ENCODE measurements around the gene PCID2. TPM values are rescaled to one million over a fixed set of nuclear protein-coding genes. Genes with fewer than 3 reads are reported as not detected.

Gene PCID2
- total and polyA plus RNA-seq, 2 of the 13 experiments (the other 11 are each of a cell fraction or from before 2014, with no cell fraction given) = 65.0 to 111 TPM

DNA sequence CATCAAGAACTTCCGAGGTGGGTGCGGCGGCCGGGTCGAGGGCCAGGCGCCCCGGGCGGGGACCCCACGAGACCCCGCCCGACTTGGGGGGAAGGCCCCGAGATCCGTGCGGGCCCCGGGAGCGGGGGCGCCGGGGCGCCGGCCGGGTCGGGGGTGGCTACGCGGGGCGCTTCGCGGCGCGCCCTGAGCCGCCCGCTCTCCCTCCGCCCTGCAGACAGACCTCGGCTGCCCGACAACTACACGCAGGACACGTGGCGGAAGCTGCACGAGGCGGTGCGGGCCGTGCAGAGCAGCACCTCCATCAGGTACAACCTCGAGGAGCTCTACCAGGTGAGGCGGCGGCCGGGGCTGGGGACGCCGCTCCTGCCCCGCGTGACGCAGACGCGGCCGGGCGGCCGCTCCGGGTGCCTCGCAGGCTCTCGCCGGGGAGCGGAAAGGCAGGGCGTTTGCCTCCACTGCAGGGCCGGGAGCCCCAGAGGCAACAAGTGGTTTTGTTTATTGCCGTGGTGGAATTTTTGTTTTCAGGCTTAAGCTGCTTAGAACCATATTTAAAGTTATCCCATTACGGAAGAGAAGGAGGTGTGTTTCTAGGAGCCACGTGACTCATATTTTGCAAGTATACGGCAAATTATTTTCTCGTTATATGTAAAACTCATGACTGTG lies 1.4 kb upstream of the PCID2 start:
- Histone ChIP-seq H3K4me1 (ENCODE audit: insufficient read depth, low read length) (peaks cover 74% of the 10 kb centered on the region), H4K20me1 (ENCODE audit: insufficient read depth, low read length) (peaks cover 40% of the 10 kb centered on the region), H3K9ac (ENCODE audit: insufficient read depth, low read depth, low read length) (peak overlapping the region; percentile 96), H3K4me3 (replicated peaks in 1 of 3; ENCODE audit: insufficient read depth in 1 of 3, low read depth in 2 of 3, low read length in 3 of 3) (peak overlapping the region; percentile 83 to 96 (median 83)), H3K79me2 (ENCODE audit: insufficient read depth, low read length) (peaks cover 87% of the 10 kb centered on the region), H3K9me3 (ENCODE audit: low read length) (no peaks in the 10 kb centered on the region), H3K4me2 (ENCODE audit: low read depth, low read length) (peak overlapping the region; percentile 82), H3K36me3 (replicated peaks in 1 of 2; ENCODE audit: control insufficient read depth in 1 of 2, insufficient read depth in 2 of 2, low read length in 2 of 2) (peaks cover 0 to 33% of the 10 kb centered on the region in 2 experiments; a peak in 2 of 5 replicates), H2AFZ (ENCODE audit: low read length) (no peak overlapping the region), H3K27me3 (ENCODE audit: control insufficient read depth in 1 of 2, insufficient read depth in 2 of 2, low read length in 2 of 2) (no peaks in the 10 kb centered on the region), H3K27ac (ENCODE audit: extremely low read length, insufficient read depth, low read length) (peak overlapping the region; percentile 77)
- no TSS peak for BruUV-seq (replicated peaks)
- peak; percentile 32 for DNase-seq (ENCODE audit: low spot score)
- WGBS (ENCODE audit: low lambda C conversion rate) = 1% methylated on average over 16 of the region's 67 CpGs
- CTCF ChIA-PET (ENCODE audit: low intra/inter-chr PET ratio, low total read pairs) = no interaction called here
- POLR2A ChIA-PET = interaction anchor here (0.5 to 2.9 kb wide), 19 partner anchors 8 to 267 kb away, joined by 3 to 25 read pairs (median 5); partner anchors contain the start of genes F10, F7 and PROZ
- intact Hi-C loops (cut with micrococcal nuclease; ENCODE audit: unreplicated experiment) (loop anchor here (2.0 to 5.0 kb wide), 2 partner anchors 53 to 87 kb away; partner anchors contain the start of genes F10 and PROZ), in situ Hi-C loops (cut with HindIII; ENCODE audit: extremely low pct_ligation_motif_present, low pct_unique_long_range_greater_than_20kb) (no loop called here)
- ATAC-seq = peak; percentile 14
- FAIRE-seq = peak; percentile 43
- TF ChIP-seq GTF2F1 (IDR thresholded peaks at IDR 0.05; ENCODE audit: low read length) (no peak), BHLHE40 (IDR thresholded peaks at IDR 0.05; ENCODE audit: low read length) (peak; percentile 51; the same call in 1 of the 2 replicates), HES4 (CRISPR knock-in tag; IDR thresholded peaks at IDR 0.05; ENCODE audit: borderline replicate concordance) (peak; percentile 87; the same call in 1 of the 2 replicates), NKX3-1 (CRISPR knock-in tag; IDR thresholded peaks at IDR 0.05) (peak; percentile 90), ATAD3A (CRISPR knock-in tag; IDR thresholded peaks at IDR 0.05) (no peak), ZNF839 (CRISPR knock-in tag; IDR thresholded peaks at IDR 0.05; ENCODE audit: borderline replicate concordance) (0 out of 2 replicates have a peak, but pooled peaks have one; percentile 57), U2AF1 (optimal IDR thresholded peaks at IDR 0.05; ENCODE audit: low read depth, low read length) (no peak), NFE2L1 (CRISPR knock-in tag; IDR thresholded peaks at IDR 0.05; ENCODE audit: borderline replicate concordance) (no peak), CENPT (CRISPR knock-in tag; IDR thresholded peaks at IDR 0.05; ENCODE audit: low read depth) (peak; percentile 40; the same call in 1 of the 2 replicates), KDM5B (CRISPR knock-in tag; IDR thresholded peaks at IDR 0.05; ENCODE audit: borderline replicate concordance) (peak; percentile 94), SALL1 (CRISPR knock-in tag; IDR thresholded peaks at IDR 0.05) (peak; percentile 86), NFKBIZ (CRISPR knock-in tag; IDR thresholded peaks at IDR 0.05) (0 out of 2 replicates have a peak, but pooled peaks have one; percentile 58), ZMYM4 (CRISPR knock-in tag; IDR thresholded peaks at IDR 0.05) (peak; percentile 47; the same call in 1 of the 2 replicates), ZFP82 (CRISPR knock-in tag; IDR thresholded peaks at IDR 0.05; ENCODE audit: borderline replicate concordance) (no peak), ZBTB38 (CRISPR knock-in tag; IDR thresholded peaks at IDR 0.05) (peak; percentile 71; the same call in 1 of the 2 replicates), IKZF5 (CRISPR knock-in tag; IDR thresholded peaks at IDR 0.05) (peak; percentile 58; the same call in 1 of the 2 replicates), RAD51 (IDR thresholded peaks at IDR 0.05; ENCODE audit: borderline replicate concordance) (peak; percentile 33; the same call in 1 of the 2 replicates), ZBTB1 (CRISPR knock-in tag; IDR thresholded peaks at IDR 0.05; ENCODE audit: borderline replicate concordance) (no peak), RARG (CRISPR knock-in tag; IDR thresholded peaks at IDR 0.05; ENCODE audit: low read depth) (no peak), ZFY (CRISPR knock-in tag; IDR thresholded peaks at IDR 0.05) (peak; percentile 79), THAP11 (CRISPR knock-in tag; IDR thresholded peaks at IDR 0.05) (peak; percentile 58), POLR2G (IDR thresholded peaks at IDR 0.05; ENCODE audit: low read depth, low read length) (peak; percentile 11; the same call in 1 of the 2 replicates), KMT2B (CRISPR knock-in tag; IDR thresholded peaks at IDR 0.05) (peak; percentile 38; the same call in 1 of the 2 replicates), RBM39 (IDR thresholded peaks at IDR 0.05; ENCODE audit: low read depth, low read length, poor library complexity, severe bottlenecking) (peak; percentile 38)
- TF ChIP-seq, protein P1, sequence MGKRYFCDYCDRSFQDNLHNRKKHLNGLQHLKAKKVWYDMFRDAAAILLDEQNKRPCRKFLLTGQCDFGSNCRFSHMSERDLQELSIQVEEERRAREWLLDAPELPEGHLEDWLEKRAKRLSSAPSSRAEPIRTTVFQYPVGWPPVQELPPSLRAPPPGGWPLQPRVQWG (CRISPR knock-in tag; IDR thresholded peaks at IDR 0.05; ENCODE audit: borderline replicate concordance, low read depth) = no peak

All from HepG2 (cell line).